Measurements from ENCODE around the gene GRM8.

- TF ChIP-seq, protein P1, sequence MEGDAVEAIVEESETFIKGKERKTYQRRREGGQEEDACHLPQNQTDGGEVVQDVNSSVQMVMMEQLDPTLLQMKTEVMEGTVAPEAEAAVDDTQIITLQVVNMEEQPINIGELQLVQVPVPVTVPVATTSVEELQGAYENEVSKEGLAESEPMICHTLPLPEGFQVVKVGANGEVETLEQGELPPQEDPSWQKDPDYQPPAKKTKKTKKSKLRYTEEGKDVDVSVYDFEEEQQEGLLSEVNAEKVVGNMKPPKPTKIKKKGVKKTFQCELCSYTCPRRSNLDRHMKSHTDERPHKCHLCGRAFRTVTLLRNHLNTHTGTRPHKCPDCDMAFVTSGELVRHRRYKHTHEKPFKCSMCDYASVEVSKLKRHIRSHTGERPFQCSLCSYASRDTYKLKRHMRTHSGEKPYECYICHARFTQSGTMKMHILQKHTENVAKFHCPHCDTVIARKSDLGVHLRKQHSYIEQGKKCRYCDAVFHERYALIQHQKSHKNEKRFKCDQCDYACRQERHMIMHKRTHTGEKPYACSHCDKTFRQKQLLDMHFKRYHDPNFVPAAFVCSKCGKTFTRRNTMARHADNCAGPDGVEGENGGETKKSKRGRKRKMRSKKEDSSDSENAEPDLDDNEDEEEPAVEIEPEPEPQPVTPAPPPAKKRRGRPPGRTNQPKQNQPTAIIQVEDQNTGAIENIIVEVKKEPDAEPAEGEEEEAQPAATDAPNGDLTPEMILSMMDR (conservative IDR thresholded peaks at IDR 0.05; ENCODE audit: low read length), result no peak
- no peak for TF ChIP-seq EZH2phosphoT487 (IDR thresholded peaks at IDR 0.05; ENCODE audit: borderline replicate concordance, low read depth, low read length)
Measured at GRCh38 chr7:126792521-126792920, 460.2 kb downstream of the GRM8 start.
